ENCODE measurements around the gene S100A11. TPM values are rescaled to one million over a fixed set of nuclear protein-coding genes. Genes with fewer than 3 reads are reported as not detected.
A peak's percentile ranks its signal among the peaks of the same experiment; 100 is the strongest.

Gene S100A11
- total RNA-seq, 1 donor from 2014 or later, result 4.8 TPM

GRCh38 chr1:152003846-152004442 lies 32.9 kb downstream of the S100A11 start:
- DNase-seq (ENCODE audit: low read depth in 2 of 2), result no peak

GRCh38 chr1:152002960-152003359 lies 33.8 kb downstream of the S100A11 start:
- no peak for DNase-seq (ENCODE audit: low read depth in 2 of 2)

- peak; percentile 88 to 89 for DNase-seq (ENCODE audit: low read depth in 2 of 2)
Measured at GRCh38 chr1:152001631-152002584, 34.9 kb downstream of the S100A11 start.

- no peak for DNase-seq (ENCODE audit: low read depth in 2 of 2)
Measured at GRCh38 chr1:152000964-152001630, 35.7 kb downstream of the S100A11 start.

- no peak for DNase-seq (ENCODE audit: low read depth in 2 of 2)
Measured at GRCh38 chr1:151998611-151999362, 38.0 kb downstream of the S100A11 start.

GRCh38 chr1:151997284-151997570 lies 39.6 kb downstream of the S100A11 start:
- DNase-seq (ENCODE audit: low read depth in 2 of 2), result no peak

GRCh38 chr1:151995774-151996173 lies 41.0 kb downstream of the S100A11 start:
- peak in 1 of 2 donors; percentile 23 for DNase-seq (ENCODE audit: low read depth in 2 of 2)

GRCh38 chr1:151994956-151995355 lies 41.8 kb downstream of the S100A11 start:
- DNase-seq (ENCODE audit: low read depth in 2 of 2), result peak in 1 of 2 donors; percentile 76

GRCh38 chr1:151993734-151994496 lies 42.9 kb downstream of the S100A11 start, which contains the start of gene S100A10:
TSS of gene S100A10 (minus strand) at chr1:151993859. CDS start at chr1:151986230, 7,629 bp downstream.
- DNase-seq (ENCODE audit: low read depth in 2 of 2), result peak; percentile 80 to 83

GRCh38 chr1:151993084-151993733 lies 43.6 kb downstream of the S100A11 start:
- DNase-seq (ENCODE audit: low read depth in 2 of 2), result peak; percentile 57 to 60

GRCh38 chr1:151992303-151993083 lies 44.3 kb downstream of the S100A11 start:
- peak; percentile 67 to 88 for DNase-seq (ENCODE audit: low read depth in 2 of 2)

- DNase-seq (ENCODE audit: low read depth in 2 of 2), result peak; percentile 29 to 31
Measured at GRCh38 chr1:151991663-151992302, 45.0 kb downstream of the S100A11 start.

GRCh38 chr1:151990856-151991198 lies 46.0 kb downstream of the S100A11 start:
- peak; percentile 56 to 70 for DNase-seq (ENCODE audit: low read depth in 2 of 2)

- DNase-seq (ENCODE audit: low read depth in 2 of 2), result peak in 1 of 2 donors; percentile 30
Measured at GRCh38 chr1:151990058-151990855, 46.5 kb downstream of the S100A11 start.

- DNase-seq (ENCODE audit: low read depth in 2 of 2), result peak; percentile 46 to 84
Measured at GRCh38 chr1:151989211-151989862, 47.5 kb downstream of the S100A11 start.

GRCh38 chr1:151988405-151988923 lies 48.3 kb downstream of the S100A11 start:
- DNase-seq (ENCODE audit: low read depth in 2 of 2), result peak in 1 of 2 donors; percentile 82

- peak in 1 of 2 donors; percentile 36 for DNase-seq (ENCODE audit: low read depth in 2 of 2)
Measured at GRCh38 chr1:151986501-151987190, 50.2 kb downstream of the S100A11 start.
